GM23338 (cell line): ENCODE measurements around the gene CACNG1. TPM values are rescaled to one million over a fixed set of nuclear protein-coding genes. Genes with fewer than 3 reads are reported as not detected.

Experiments
- ATAC-seq: fragments of 200-7000 bp; cut with Tn5 transposase; 3 replicates; pipeline ENCODE4 v1.9.1; 2020
- DNase-seq: peaks from one replicate; pipeline ENCODE4 v3.0.0-alpha.2; 2015; ENCODE audit warnings: low spot score
- H2AFZ ChIP-seq: fragments of 200-600 bp; sonication (generic); 2 replicates; pipeline ENCODE4 v1.8.0; 2016; ENCODE audit warnings: antibody characterized with exemption, mild to moderate bottlenecking, moderate library complexity
- H3F3A ChIP-seq: fragments of 200-600 bp; sonication (generic); replicated peaks from 2 replicates; pipeline ENCODE4 v1.8.0; 2017; ENCODE audit warnings: antibody characterized with exemption, mixed run types, low read depth
- H3K27ac ChIP-seq: fragments of 200-600 bp; sonication (generic); 2 replicates; pipeline ENCODE4 v1.6.1; 2016; ENCODE audit warnings: low read depth
- H3K27me3 ChIP-seq: fragments of 200-600 bp; sonication (generic); 2 replicates; pipeline ENCODE4 v1.8.0; 2016; ENCODE audit warnings: mild to moderate bottlenecking, mixed run types, moderate library complexity; ENCODE audit not compliant: insufficient read depth
- H3K36me3 ChIP-seq: fragments of 200-600 bp; sonication (generic); 2 replicates; pipeline ENCODE4 v1.8.0; 2016; ENCODE audit warnings: mild to moderate bottlenecking; ENCODE audit not compliant: insufficient read depth
- H3K4me1 ChIP-seq: fragments of 200-600 bp; sonication (generic); 2 replicates; pipeline ENCODE4 v1.8.0; 2016; ENCODE audit warnings: mild to moderate bottlenecking, moderate library complexity; ENCODE audit not compliant: insufficient read depth
- H3K4me2 ChIP-seq: fragments of 200-600 bp; sonication (generic); 2 replicates; pipeline ENCODE4 v1.7.1; 2017; ENCODE audit warnings: mixed run types
- H3K4me3 ChIP-seq: fragments of 200-600 bp; sonication (generic); 2 replicates; pipeline ENCODE4 v1.6.1; 2016; ENCODE audit warnings: mixed run types
- H3K79me2 ChIP-seq: fragments of 200-600 bp; sonication (generic); replicated peaks from 2 replicates; pipeline ENCODE4 v1.8.0; 2017; ENCODE audit warnings: mild to moderate bottlenecking; ENCODE audit not compliant: insufficient read depth
- H3K9me2 ChIP-seq: fragments of 200-600 bp; sonication (generic); 2 replicates; pipeline ENCODE4 v1.8.0; 2017; ENCODE audit not compliant: insufficient read depth
- H4K20me1 ChIP-seq: fragments of 200-600 bp; sonication (generic); replicated peaks from 2 replicates; pipeline ENCODE4 v1.8.0; 2017; ENCODE audit warnings: mild to moderate bottlenecking; ENCODE audit not compliant: insufficient read depth
- H3K27ac Mint-ChIP-seq: 2 replicates; pipeline ENCODE4 v1.8.0; 2020; ENCODE audit warnings: inconsistent platforms, mild to moderate bottlenecking, moderate library complexity, mixed read lengths
- H3K27me3 Mint-ChIP-seq: 3 replicates; pipeline ENCODE4 v1.8.0; 2022; ENCODE audit warnings: low read depth, mild to moderate bottlenecking, moderate library complexity, mixed read lengths, inconsistent platforms; ENCODE audit not compliant: insufficient read depth, poor library complexity
- H3K36me3 Mint-ChIP-seq: 3 replicates; pipeline ENCODE4 v1.8.0; 2021; ENCODE audit warnings: low read depth, mild to moderate bottlenecking, inconsistent platforms, moderate library complexity, mixed read lengths
- H3K4me1 Mint-ChIP-seq: 3 replicates; pipeline ENCODE4 v1.8.0; 2020; ENCODE audit warnings: mild to moderate bottlenecking, inconsistent platforms, mixed read lengths
- H3K4me3 Mint-ChIP-seq: 3 replicates; pipeline ENCODE4 v1.8.0; 2021; ENCODE audit warnings: moderate library complexity, mild to moderate bottlenecking, inconsistent platforms, mixed read lengths
- H3K9me3 Mint-ChIP-seq: 3 replicates; pipeline ENCODE4 v1.8.0; 2020; ENCODE audit warnings: moderate library complexity, mild to moderate bottlenecking, inconsistent platforms, mixed read lengths
- CTCF ChIP-seq, 2 experiments: fragments of 200-600 bp in 1 of 2; sonication (generic) in 1 of 2; conservative IDR thresholded peaks; 2 replicates each; pipeline versions ENCODE4 v1.5.1 to v1.6.1; 2016 to 2017; ENCODE audit warnings: antibody characterized with exemption in 2 of 2, low read depth in 2 of 2, mild to moderate bottlenecking in 2 of 2, moderate library complexity in 1 of 2
- ETS1 ChIP-seq: IDR thresholded peaks from 2 replicates; pipeline ENCODE4 v1.6.1; 2016; ENCODE audit warnings: antibody characterized with exemption
- EZH2 ChIP-seq: fragments of 200-600 bp; sonication (generic); IDR thresholded peaks from one replicate; pipeline ENCODE4 v1.8.0; 2017; ENCODE audit warnings: antibody characterized with exemption, mild to moderate bottlenecking, low read depth; ENCODE audit not compliant: unreplicated experiment
- EZH2phosphoT487 ChIP-seq: fragments of 200-600 bp; sonication (generic); IDR thresholded peaks from one replicate; pipeline ENCODE4 v1.8.1; 2018; ENCODE audit warnings: antibody characterized with exemption; ENCODE audit not compliant: unreplicated experiment
- JUNB ChIP-seq: IDR thresholded peaks from one replicate; pipeline ENCODE4 v1.6.1; 2016; ENCODE audit warnings: antibody characterized with exemption; ENCODE audit not compliant: unreplicated experiment
- NANOG ChIP-seq: IDR thresholded peaks from 2 replicates; pipeline ENCODE4 v1.6.1; 2016; ENCODE audit warnings: antibody characterized with exemption, borderline replicate concordance
- REST ChIP-seq: IDR thresholded peaks from one replicate; pipeline ENCODE4 v1.6.1; 2018; ENCODE audit warnings: antibody characterized with exemption; ENCODE audit not compliant: unreplicated experiment
- STAT1 ChIP-seq: IDR thresholded peaks from one replicate; pipeline ENCODE4 v1.6.1; 2016; ENCODE audit warnings: antibody characterized with exemption; ENCODE audit not compliant: unreplicated experiment
- ZNF114 ChIP-seq: fragments of 250-450 bp; sonication (Bioruptor Pico); IDR thresholded peaks from 2 replicates; pipeline ENCODE4 v1.5.0; 2020; ENCODE audit warnings: mild to moderate bottlenecking, moderate library complexity
- polyA plus RNA-seq: library from polyadenylated mRNA; unstranded; fragments of >200 nt; fragmentation: Nextera tagmentation; extraction: Ambion mirVana; gene quantifications from 2 replicates; pipeline ENCODE4 v1.2.1, GENCODE V29; 2016
- total RNA-seq: library from RNA; depleted of rRNA; stranded (reverse); fragments of >200 nt; shearing (Covaris generic); gene quantifications from 2 replicates; pipeline ENCODE4 v1.2.3, GENCODE V29; 2014

The CACNG1 gene
- total and polyA plus RNA-seq, 2 experiments from 2014 or later, result not detected

- Mint-ChIP-seq H3K27me3 (peaks cover 12% of the 10 kb centered on the region), H3K27ac (no peak overlapping the region), H3K4me1 (peaks cover 9% of the 10 kb centered on the region), H3K9me3 (no peaks in the 10 kb centered on the region; the same call in 2 of the 3 replicates), H3K36me3 (no peaks in the 10 kb centered on the region), H3K4me3 (no peak overlapping the region)
- Histone ChIP-seq H3K36me3 (no peaks in the 10 kb centered on the region), H3K27me3 (no peaks in the 10 kb centered on the region), H4K20me1 (no peaks in the 10 kb centered on the region), H3K9me2 (no peaks in the 10 kb centered on the region), H3K4me2 (no peak overlapping the region), H3K27ac (no peak overlapping the region), H3F3A (no peaks in the 10 kb centered on the region), H3K4me1 (no peaks in the 10 kb centered on the region), H3K4me3 (no peak overlapping the region), H3K79me2 (no peaks in the 10 kb centered on the region), H2AFZ (no peak overlapping the region)
- no peak for DNase-seq
- ATAC-seq, result no peak
- no peak for TF ChIP-seq ZNF114 (CRISPR knock-in tag)
- no peak for TF ChIP-seq STAT1
- no peak for TF ChIP-seq NANOG
- TF ChIP-seq ETS1, result no peak
Measured at GRCh38 chr17:67015001-67015400, 29.4 kb upstream of the CACNG1 start.

- H3K27ac ChIP-seq, result no peak overlapping the region
- peak; percentile 73 for DNase-seq
- Mint-ChIP-seq H3K27me3 (peaks cover 12% of the 10 kb centered on the region), H3K36me3 (no peaks in the 10 kb centered on the region), H3K27ac (no peak overlapping the region), H3K4me3 (no peak overlapping the region), H3K4me1 (peaks cover 9% of the 10 kb centered on the region), H3K9me3 (no peaks in the 10 kb centered on the region)
- H3K4me3 ChIP-seq, result no peak overlapping the region
- H3K36me3 ChIP-seq, result no peaks in the 10 kb centered on the region
- no peaks in the 10 kb centered on the region for H3K4me1 ChIP-seq
- no peak overlapping the region for H2AFZ ChIP-seq
- no peaks in the 10 kb centered on the region for H3K79me2 ChIP-seq
- H4K20me1 ChIP-seq, result no peaks in the 10 kb centered on the region
- no peaks in the 10 kb centered on the region for H3F3A ChIP-seq
- no peaks in the 10 kb centered on the region for H3K27me3 ChIP-seq
- no peak overlapping the region for H3K4me2 ChIP-seq
- H3K9me2 ChIP-seq, result no peaks in the 10 kb centered on the region
- peak; percentile 85 for ATAC-seq
- no peak for TF ChIP-seq EZH2phosphoT487
- peak; percentile 59 to 86 for TF ChIP-seq CTCF (conservative IDR thresholded peaks at IDR 0.05; ENCODE audit: low read depth in 2 of 2)
Measured at GRCh38 chr17:67016039-67016762, 28.2 kb upstream of the CACNG1 start.

- Histone ChIP-seq H3K27ac (no peak overlapping the region), H3K36me3 (no peaks in the 10 kb centered on the region), H2AFZ (no peak overlapping the region), H4K20me1 (no peaks in the 10 kb centered on the region), H3K4me1 (no peaks in the 10 kb centered on the region), H3K4me3 (no peak overlapping the region), H3F3A (no peaks in the 10 kb centered on the region), H3K27me3 (no peaks in the 10 kb centered on the region), H3K4me2 (no peak overlapping the region), H3K79me2 (no peaks in the 10 kb centered on the region), H3K9me2 (no peaks in the 10 kb centered on the region)
- Mint-ChIP-seq H3K27me3 (peaks cover 12% of the 10 kb centered on the region), H3K4me1 (peaks cover 9% of the 10 kb centered on the region), H3K27ac (no peak overlapping the region), H3K9me3 (no peaks in the 10 kb centered on the region), H3K4me3 (no peak overlapping the region), H3K36me3 (no peaks in the 10 kb centered on the region)
- no peak for DNase-seq
- ATAC-seq, result no peak
- TF ChIP-seq NANOG, result no peak
- no peak for TF ChIP-seq JUNB
- TF ChIP-seq EZH2, result no peak
- TF ChIP-seq CTCF (conservative IDR thresholded peaks at IDR 0.05; ENCODE audit: low read depth in 2 of 2), result no peak
- no peak for TF ChIP-seq REST
- no peak for TF ChIP-seq EZH2phosphoT487
Measured at GRCh38 chr17:67017910-67018309, 26.4 kb upstream of the CACNG1 start.
